Measurements from ENCODE around the gene RABL2B.
"Not testable (repeated sequence)": the region's sequence is repeated elsewhere in the genome, so short reads cannot be mapped to it uniquely, and the experiment has no call there.

The RABL2B gene

GRCh38 chr22:50783033-50783879, at the start of gene RABL2B:
TSS of gene RABL2B (minus strand) at chr22:50783636. CDS start at chr22:50782294, 1,342 bp downstream.
- DNase-seq, result peak; percentile 56 to 80

GRCh38 chr22:50786936-50787335, 3.5 kb upstream of the RABL2B start:
- not testable (repeated sequence) for DNase-seq

GRCh38 chr22:50785289-50785688, 1.9 kb upstream of the RABL2B start:
- peak in 1 of 2 experiments; percentile 3 for DNase-seq

GRCh38 chr22:50783880-50784276, 442 bp upstream of the RABL2B start:
- not testable (repeated sequence) for DNase-seq

- not testable (repeated sequence) for DNase-seq
Measured at GRCh38 chr22:50782253-50782652, 1.2 kb downstream of the RABL2B start.

- DNase-seq, result not testable (repeated sequence)
Measured at GRCh38 chr22:50780244-50780643, 3.2 kb downstream of the RABL2B start.

GRCh38 chr22:50777631-50778030, 5.8 kb downstream of the RABL2B start:
- DNase-seq, result not testable (repeated sequence)

- peak; percentile 47 to 50 for DNase-seq
Measured at GRCh38 chr22:50775132-50775531, 8.3 kb downstream of the RABL2B start.

GRCh38 chr22:50764288-50764687, 19.1 kb downstream of the RABL2B start:
- not testable (repeated sequence) for DNase-seq

- not testable (repeated sequence) for DNase-seq
Measured at GRCh38 chr22:50761829-50762228, 21.6 kb downstream of the RABL2B start.

- DNase-seq, result not testable (repeated sequence)
Measured at GRCh38 chr22:50759597-50760341, 23.7 kb downstream of the RABL2B start.

- peak; percentile 25 to 55 for DNase-seq
Measured at GRCh38 chr22:50756949-50757491, 26.4 kb downstream of the RABL2B start.

GRCh38 chr22:50756406-50756805, 27.0 kb downstream of the RABL2B start:
- DNase-seq, result not testable (repeated sequence)

GRCh38 chr22:50755251-50755650, 28.2 kb downstream of the RABL2B start:
- DNase-seq, result not testable (repeated sequence)

GRCh38 chr22:50749302-50750074, 33.9 kb downstream of the RABL2B start:
- not testable (repeated sequence) for DNase-seq

- not testable (repeated sequence) for DNase-seq
Measured at GRCh38 chr22:50748630-50749029, 34.8 kb downstream of the RABL2B start.

- DNase-seq, result not testable (repeated sequence)
Measured at GRCh38 chr22:50747521-50747920, 35.9 kb downstream of the RABL2B start.

- not testable (repeated sequence) for DNase-seq
Measured at GRCh38 chr22:50744424-50744823, 39.0 kb downstream of the RABL2B start.

GRCh38 chr22:50740714-50741113, 42.7 kb downstream of the RABL2B start:
- DNase-seq, result not testable (repeated sequence)

- no peak for DNase-seq
Measured at GRCh38 chr22:50739894-50740293, 43.5 kb downstream of the RABL2B start.

GRCh38 chr22:50739279-50739691, 44.2 kb downstream of the RABL2B start:
- no peak for DNase-seq

- DNase-seq, result no peak
Measured at GRCh38 chr22:50738649-50739227, 44.7 kb downstream of the RABL2B start.
